ENCODE measurements around the gene CX3CR1.

Gene CX3CR1

DNA sequence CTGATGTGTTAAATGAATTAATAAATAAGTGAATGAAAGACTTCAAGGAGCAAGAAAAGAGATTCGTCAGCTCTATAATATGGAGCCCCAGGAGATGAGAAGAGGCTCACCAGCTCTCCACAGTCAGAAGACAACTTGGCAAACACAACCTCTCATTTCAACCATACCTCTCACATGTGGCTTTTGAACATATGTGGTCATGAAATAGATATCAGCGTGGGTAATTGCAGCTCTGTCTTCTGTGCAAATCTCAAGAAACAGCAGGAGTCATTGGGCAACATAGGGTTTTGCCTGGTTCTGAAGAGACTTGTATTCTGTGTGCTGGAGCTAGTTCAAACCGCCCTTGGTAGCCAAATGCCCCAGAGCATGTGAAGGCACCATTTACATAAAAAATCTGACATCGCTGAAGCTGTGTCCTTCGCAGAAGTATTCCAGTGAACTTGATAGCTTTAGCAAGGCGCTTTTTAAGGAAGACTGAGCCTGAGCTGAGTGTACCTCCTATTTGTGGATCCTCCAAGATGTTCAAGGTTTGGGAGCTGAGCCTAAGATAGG is 8.4 kb downstream of the CX3CR1 start:
- no peaks in the 10 kb centered on the region for H3K36me3 ChIP-seq (ENCODE audit: control insufficient read depth, insufficient read depth, low read length)
- no peak overlapping the region for H3K4me3 ChIP-seq (replicated peaks; ENCODE audit: low read depth, low read length)
- TF ChIP-seq, protein P1, sequence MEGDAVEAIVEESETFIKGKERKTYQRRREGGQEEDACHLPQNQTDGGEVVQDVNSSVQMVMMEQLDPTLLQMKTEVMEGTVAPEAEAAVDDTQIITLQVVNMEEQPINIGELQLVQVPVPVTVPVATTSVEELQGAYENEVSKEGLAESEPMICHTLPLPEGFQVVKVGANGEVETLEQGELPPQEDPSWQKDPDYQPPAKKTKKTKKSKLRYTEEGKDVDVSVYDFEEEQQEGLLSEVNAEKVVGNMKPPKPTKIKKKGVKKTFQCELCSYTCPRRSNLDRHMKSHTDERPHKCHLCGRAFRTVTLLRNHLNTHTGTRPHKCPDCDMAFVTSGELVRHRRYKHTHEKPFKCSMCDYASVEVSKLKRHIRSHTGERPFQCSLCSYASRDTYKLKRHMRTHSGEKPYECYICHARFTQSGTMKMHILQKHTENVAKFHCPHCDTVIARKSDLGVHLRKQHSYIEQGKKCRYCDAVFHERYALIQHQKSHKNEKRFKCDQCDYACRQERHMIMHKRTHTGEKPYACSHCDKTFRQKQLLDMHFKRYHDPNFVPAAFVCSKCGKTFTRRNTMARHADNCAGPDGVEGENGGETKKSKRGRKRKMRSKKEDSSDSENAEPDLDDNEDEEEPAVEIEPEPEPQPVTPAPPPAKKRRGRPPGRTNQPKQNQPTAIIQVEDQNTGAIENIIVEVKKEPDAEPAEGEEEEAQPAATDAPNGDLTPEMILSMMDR (IDR thresholded peaks at IDR 0.05; ENCODE audit: insufficient read depth, low read length, poor library complexity, severe bottlenecking), result no peak
- no peaks in the 10 kb centered on the region for H3K27me3 ChIP-seq (replicated peaks; ENCODE audit: control insufficient read depth, insufficient read depth, low read length)
- DNase-seq (ENCODE audit: extremely low read depth, insufficient read length), result no peak

GRCh38 chr3:39269528-39269927 is 10.3 kb downstream of the CX3CR1 start:
- Histone ChIP-seq H3K27me3 (replicated peaks; ENCODE audit: control insufficient read depth, insufficient read depth, low read length) (no peaks in the 10 kb centered on the region), H3K4me3 (replicated peaks; ENCODE audit: low read depth, low read length) (no peak overlapping the region), H3K36me3 (ENCODE audit: control insufficient read depth, insufficient read depth, low read length) (no peaks in the 10 kb centered on the region)
- TF ChIP-seq, protein P1 (IDR thresholded peaks at IDR 0.05; ENCODE audit: insufficient read depth, low read length, poor library complexity, severe bottlenecking), result no peak
- no peak for DNase-seq (ENCODE audit: extremely low read depth, insufficient read length)

DNA sequence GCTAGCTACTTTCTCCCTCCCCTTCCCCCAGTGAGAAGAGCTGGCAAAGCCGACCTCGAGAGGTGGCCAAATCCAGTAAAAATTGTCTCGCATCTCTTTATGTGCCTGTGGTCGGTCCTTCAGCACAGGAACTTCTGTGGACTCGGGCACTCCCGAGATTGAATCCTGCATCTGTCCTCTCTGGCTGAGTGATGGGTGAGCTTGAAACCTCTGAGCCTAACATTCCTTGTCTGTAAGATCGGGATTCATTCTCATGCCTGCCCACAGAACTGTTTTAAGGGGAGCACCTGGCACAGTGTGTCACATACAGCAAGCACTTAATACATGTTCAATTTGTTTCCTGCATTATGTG is 11.3 kb downstream of the CX3CR1 start:
- peaks cover 3% of the 10 kb centered on the region; the same call in 1 of the 2 replicates for H3K27me3 ChIP-seq (replicated peaks; ENCODE audit: control insufficient read depth, insufficient read depth, low read length)
- no peaks in the 10 kb centered on the region for H3K36me3 ChIP-seq (ENCODE audit: control insufficient read depth, insufficient read depth, low read length)
- TF ChIP-seq, protein P1 (IDR thresholded peaks at IDR 0.05; ENCODE audit: insufficient read depth, low read length, poor library complexity, severe bottlenecking), result no peak
- no peak for DNase-seq (ENCODE audit: extremely low read depth, insufficient read length)
- H3K4me3 ChIP-seq (replicated peaks; ENCODE audit: low read depth, low read length), result no peak overlapping the region

- no peak for DNase-seq (ENCODE audit: extremely low read depth, insufficient read length)
- Histone ChIP-seq H3K36me3 (ENCODE audit: control insufficient read depth, insufficient read depth, low read length) (no peaks in the 10 kb centered on the region), H3K27me3 (replicated peaks; ENCODE audit: control insufficient read depth, insufficient read depth, low read length) (peaks cover 3% of the 10 kb centered on the region; the same call in 1 of the 2 replicates), H3K4me3 (replicated peaks; ENCODE audit: low read depth, low read length) (no peak overlapping the region)
- TF ChIP-seq, protein P1 (IDR thresholded peaks at IDR 0.05; ENCODE audit: insufficient read depth, low read length, poor library complexity, severe bottlenecking), result no peak
Measured at GRCh38 chr3:39267631-39268548, 11.9 kb downstream of the CX3CR1 start.

DNA sequence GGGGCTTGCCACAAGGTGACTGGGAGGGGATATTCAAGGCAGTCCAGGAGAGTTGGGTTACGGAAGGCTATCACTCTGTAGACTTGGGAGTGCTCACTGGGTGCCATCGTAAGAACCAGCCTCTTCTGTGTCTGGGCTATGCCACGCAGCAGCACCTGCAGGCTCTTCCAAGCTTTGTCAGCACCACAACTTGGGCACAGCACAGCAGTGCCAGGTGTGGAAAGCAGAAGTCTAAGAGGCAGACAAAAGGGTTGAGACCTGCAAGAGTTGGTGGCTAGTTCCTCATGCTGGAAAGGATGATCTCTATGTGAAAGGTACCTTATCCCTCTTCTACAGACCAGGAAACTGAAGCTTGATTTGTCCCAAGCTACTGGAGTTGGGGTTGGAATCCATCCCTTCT is 15.8 kb downstream of the CX3CR1 start:
- TF ChIP-seq, protein P1 (IDR thresholded peaks at IDR 0.05; ENCODE audit: insufficient read depth, low read length, poor library complexity, severe bottlenecking), result no peak
- Histone ChIP-seq H3K4me3 (replicated peaks; ENCODE audit: low read depth, low read length) (no peak overlapping the region), H3K36me3 (ENCODE audit: control insufficient read depth, insufficient read depth, low read length) (no peaks in the 10 kb centered on the region), H3K27me3 (replicated peaks; ENCODE audit: control insufficient read depth, insufficient read depth, low read length) (peaks cover 3% of the 10 kb centered on the region; the same call in 1 of the 2 replicates)
- no peak for DNase-seq (ENCODE audit: extremely low read depth, insufficient read length)

Measured in GM06990 (cell line).